ENCODE data around the gene JAGN1. TPM values are rescaled to one million over a fixed set of nuclear protein-coding genes. Genes with fewer than 3 reads are reported as not detected.

Gene JAGN1
- total and polyA plus RNA-seq, 2 of the 8 experiments (the other 6 are each of a cell fraction or from before 2014, with no cell fraction given): 26.9 to 51.6 TPM

DNA sequence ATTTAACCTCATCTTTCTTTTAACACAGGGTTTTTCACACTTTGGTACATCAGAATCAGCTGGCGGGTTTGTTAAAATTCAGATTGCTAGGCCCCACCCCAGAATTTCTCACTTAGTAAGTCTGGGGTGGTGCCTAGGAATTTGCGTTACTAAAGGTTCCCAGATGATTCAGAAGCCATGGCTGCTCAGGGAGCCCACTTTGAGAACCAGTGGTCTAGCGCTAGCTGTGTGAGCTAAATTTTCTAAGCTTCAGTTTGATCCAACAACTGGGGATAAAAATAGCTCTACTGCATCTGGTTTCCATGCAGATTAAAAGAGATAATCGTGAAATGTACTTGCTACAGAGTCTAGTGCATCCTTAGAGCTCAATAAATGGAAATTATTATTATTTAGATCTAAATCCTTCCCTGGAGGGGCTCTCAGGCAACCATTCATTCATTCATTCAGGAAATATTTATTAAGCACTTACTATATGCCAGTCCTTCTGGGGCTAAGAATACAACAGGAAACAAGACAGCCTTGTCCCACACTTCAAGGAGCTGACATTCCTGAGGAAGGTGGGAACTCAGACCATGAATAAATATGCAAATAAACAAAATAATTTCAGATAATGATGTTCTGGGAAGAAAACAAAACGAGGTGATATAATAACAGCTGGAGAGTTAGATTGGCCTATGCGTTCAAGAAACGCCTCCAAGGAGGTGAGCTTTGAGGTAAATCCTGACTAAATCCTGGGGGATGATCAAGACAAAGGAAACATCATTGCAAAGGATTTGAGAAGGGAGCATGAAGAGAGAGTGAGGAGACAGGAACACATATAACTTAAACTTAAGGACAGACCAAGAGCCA, 6.5 kb upstream of the JAGN1 start:
- no peak overlapping the region for H2AK5ac ChIP-seq (ENCODE audit: low read depth, low read length)
- no peak overlapping the region for H3K14ac ChIP-seq (ENCODE audit: insufficient read length)
- 88% methylated on average over 7 of the region's 7 CpGs; no CpG with 5 or more reads in 1 of the 2 experiments for WGBS, 2 experiments (ENCODE audit: extremely low coverage in 1 of 2, insufficient coverage in 1 of 2, insufficient read length in 1 of 2, insufficient replicate concordance in 2 of 2, low coverage in 1 of 2, low lambda C conversion rate in 2 of 2, missing lambda C conversion rate in 1 of 2)
- DNase-seq (ENCODE audit: low read depth in 1 of 2, low spot score in 2 of 2) (no peak), FAIRE-seq (no peak)
- H3K9me3 ChIP-seq (ENCODE audit: insufficient read depth in 2 of 2, low read depth in 1 of 2, low read length in 1 of 2): no peaks in the 10 kb centered on the region
- ChIA-PET POLR2A (ENCODE audit: partially characterized antibody) (interaction anchor here (1.1 to 1.5 kb wide), 2 partner anchors 11 to 19 kb away, joined by 3 to 5 read pairs; partner anchors contain the start of gene IL17RE), CTCF (ENCODE audit: partially characterized antibody) (interaction anchor here (0.7 to 2.1 kb wide), 8 partner anchors 10 to 99 kb away, joined by 3 to 5 read pairs (median 3); no protein-coding TSS in a partner anchor)
- H3K79me2 ChIP-seq (ENCODE audit: control insufficient read depth in 1 of 2, insufficient read depth in 2 of 2, low read length in 2 of 2): no peaks in the 10 kb centered on the region
- H2BK20ac ChIP-seq (ENCODE audit: low read length): no peak overlapping the region
- H3K23me2 ChIP-seq (ENCODE audit: low read depth, low read length): no peaks in the 10 kb centered on the region
- H2BK15ac ChIP-seq (ENCODE audit: low read length): no peak overlapping the region
- H4K8ac ChIP-seq (ENCODE audit: extremely low read depth, insufficient read depth, low read length): no peak overlapping the region
- no peaks in the 10 kb centered on the region for H3K4me1 ChIP-seq (replicated peaks in 1 of 4; ENCODE audit: control insufficient read depth in 3 of 4, insufficient read depth in 4 of 4, low read length in 3 of 4)
- no peak overlapping the region for H3K4me2 ChIP-seq (ENCODE audit: insufficient read depth in 1 of 2, low read depth in 2 of 2, low read length in 2 of 2)
- H3K23ac ChIP-seq (ENCODE audit: insufficient read length): no peak overlapping the region
- H3K9ac ChIP-seq (replicated peaks in 1 of 4; ENCODE audit: extremely low read depth in 1 of 4, low read depth in 3 of 4, low read length in 3 of 4): no peak overlapping the region
- no peaks in the 10 kb centered on the region for H4K20me1 ChIP-seq (replicated peaks in 1 of 2; ENCODE audit: control insufficient read depth in 1 of 2, insufficient read depth in 2 of 2, low read length in 2 of 2)
- no peak overlapping the region for H2BK5ac ChIP-seq (ENCODE audit: low read depth, low read length)
- H2BK120ac ChIP-seq (replicated peaks; ENCODE audit: low read depth, low read length): no peak overlapping the region
- no peak overlapping the region for H2AFZ ChIP-seq (ENCODE audit: low read length)
- H3K27ac ChIP-seq (ENCODE audit: low read depth, low read length): no peak overlapping the region
- H3K36me3 ChIP-seq (ENCODE audit: control insufficient read depth in 2 of 4, insufficient read depth in 4 of 4, low read length in 3 of 4): no peaks in the 10 kb centered on the region
- no peak overlapping the region for H4K91ac ChIP-seq (replicated peaks; ENCODE audit: insufficient read length, low read length)
- no peaks in the 10 kb centered on the region for H3K27me3 ChIP-seq (replicated peaks in 1 of 4; ENCODE audit: control insufficient read depth in 3 of 4, extremely low read depth in 1 of 4, insufficient read depth in 3 of 4, low read length in 3 of 4)
- no peak overlapping the region for H3K56ac ChIP-seq (replicated peaks; ENCODE audit: insufficient read length, low read depth, low read length)
- no peak overlapping the region for H3K18ac ChIP-seq (ENCODE audit: extremely low read depth, low read length)
- no peak overlapping the region for H4K5ac ChIP-seq (ENCODE audit: insufficient read length, low read depth, low read length)
- no peak overlapping the region for H2BK12ac ChIP-seq (ENCODE audit: low read depth, low read length)
- no peaks in the 10 kb centered on the region for H3K79me1 ChIP-seq (ENCODE audit: low read depth, low read length)
- no peak overlapping the region for H3K4me3 ChIP-seq (ENCODE audit: extremely low read depth in 1 of 4, insufficient read depth in 2 of 4, low read depth in 3 of 4, low read length in 4 of 4)
- H3K4ac ChIP-seq (replicated peaks; ENCODE audit: insufficient read length, low read depth, low read length): no peak overlapping the region
- TF ChIP-seq CBX5 (IDR thresholded peaks at IDR 0.05; ENCODE audit: low read depth, low read length) (no peak), SRF (IDR thresholded peaks at IDR 0.05; ENCODE audit: low read depth, low read length) (no peak), RBBP5 (IDR thresholded peaks at IDR 0.05; ENCODE audit: borderline replicate concordance, low read depth, low read length) (no peak), RNF2 (IDR thresholded peaks at IDR 0.05; ENCODE audit: borderline replicate concordance, low read depth, low read length, missing control alignments, poor library complexity, severe bottlenecking) (no peak), CBX8 (IDR thresholded peaks at IDR 0.05; ENCODE audit: borderline replicate concordance, low read depth, low read length) (no peak), TAF1 (IDR thresholded peaks at IDR 0.05; ENCODE audit: low read depth, low read length) (no peak), POLR2AphosphoS5 (IDR thresholded peaks at IDR 0.05; ENCODE audit: low read depth, low read length) (no peak), TAF7 (optimal IDR thresholded peaks at IDR 0.05; ENCODE audit: borderline replicate concordance, low read depth, low read length) (no peak), YY1 (IDR thresholded peaks at IDR 0.05; ENCODE audit: low read depth, low read length) (no peak), CHD2 (IDR thresholded peaks at IDR 0.05; ENCODE audit: low read length) (no peak), KDM1A (IDR thresholded peaks at IDR 0.05; ENCODE audit: borderline replicate concordance, low read length) (no peak), GTF2F1 (IDR thresholded peaks at IDR 0.05; ENCODE audit: borderline replicate concordance, low read depth, low read length) (no peak)
